GM10847 (cell line): Measurements from ENCODE around the gene TCHP.

Source experiments
- POLR2A ChIP-seq: IDR thresholded peaks from 2 replicates; pipeline ENCODE4 v1.6.1; 2011; ENCODE audit not compliant: insufficient read length; ENCODE audit errors: extremely low read depth

TCHP gene

GRCh38 chr12:109923481-109924245 lies 23.6 kb downstream of the TCHP start:
- TF ChIP-seq POLR2A = no peak

DNA sequence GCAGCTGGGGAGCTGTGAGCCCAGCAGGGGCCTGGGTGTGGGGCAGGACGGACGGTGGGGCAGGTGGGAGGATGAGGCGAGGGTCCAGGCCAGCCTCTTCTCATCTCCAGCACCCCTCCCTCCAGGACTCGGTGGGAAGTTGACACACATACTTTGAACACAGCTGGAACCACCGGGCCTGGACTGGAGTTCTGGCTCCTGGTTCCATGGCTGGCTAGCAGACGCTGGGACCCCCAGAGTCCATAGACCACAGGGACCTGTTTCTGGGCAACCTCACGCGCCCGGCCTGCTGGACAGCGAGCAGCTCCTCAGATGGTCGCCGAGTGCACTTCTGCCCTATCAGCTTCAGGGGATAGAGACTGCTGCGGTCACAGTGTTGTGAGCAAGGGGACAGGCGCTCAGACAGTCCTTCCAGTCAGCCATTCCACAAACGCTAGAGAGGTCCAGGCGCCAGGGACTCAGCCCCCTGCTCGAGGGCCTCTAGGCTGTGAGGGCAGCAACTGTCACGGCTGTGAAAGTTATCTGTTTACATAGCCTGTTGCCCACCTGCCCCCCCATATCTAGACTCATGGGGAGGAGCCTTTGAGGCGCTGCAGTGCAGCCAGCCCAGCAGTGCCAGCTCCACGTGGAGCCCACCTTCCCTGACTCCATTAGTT lies 25.2 kb downstream of the TCHP start:
- TF ChIP-seq POLR2A = no peak

GRCh38 chr12:109926016-109926415 lies 25.9 kb downstream of the TCHP start:
- no peak for TF ChIP-seq POLR2A

DNA sequence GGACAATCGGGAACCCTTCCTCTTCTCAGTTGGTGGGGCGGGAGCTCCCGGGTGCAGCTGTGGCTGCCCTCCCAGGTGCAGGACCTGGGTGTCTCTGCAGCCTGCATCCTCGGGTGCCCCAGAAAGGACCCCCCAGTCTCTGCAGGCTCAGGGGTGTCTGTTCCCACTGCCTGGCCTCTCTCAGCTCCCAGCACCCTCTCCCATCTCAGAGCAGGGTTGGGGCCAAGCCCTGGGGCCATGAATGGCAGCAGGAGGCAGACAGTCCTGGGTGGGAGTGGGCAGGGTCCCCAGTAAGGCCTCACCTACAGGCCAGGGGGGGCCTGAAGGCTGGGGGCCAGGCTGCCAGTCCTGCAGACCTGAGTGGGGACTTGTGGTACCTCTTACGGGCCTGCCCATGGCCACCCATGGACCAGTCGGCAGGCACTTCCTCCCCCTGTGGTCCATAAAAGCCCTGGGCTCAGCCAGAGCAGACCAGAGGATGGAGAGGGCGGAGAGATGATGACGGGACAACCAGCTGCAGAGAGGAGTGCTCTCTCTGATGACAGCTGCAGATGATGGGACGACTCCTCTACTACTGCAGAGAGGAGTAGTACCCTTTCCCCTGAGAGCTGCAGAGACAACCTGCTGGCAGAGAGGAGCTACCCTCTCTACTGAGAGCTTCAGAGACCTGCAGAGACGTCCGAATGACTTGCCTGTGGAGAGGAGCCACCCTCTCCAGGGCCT lies 26.6 kb downstream of the TCHP start:
- TF ChIP-seq POLR2A = no peak

DNA sequence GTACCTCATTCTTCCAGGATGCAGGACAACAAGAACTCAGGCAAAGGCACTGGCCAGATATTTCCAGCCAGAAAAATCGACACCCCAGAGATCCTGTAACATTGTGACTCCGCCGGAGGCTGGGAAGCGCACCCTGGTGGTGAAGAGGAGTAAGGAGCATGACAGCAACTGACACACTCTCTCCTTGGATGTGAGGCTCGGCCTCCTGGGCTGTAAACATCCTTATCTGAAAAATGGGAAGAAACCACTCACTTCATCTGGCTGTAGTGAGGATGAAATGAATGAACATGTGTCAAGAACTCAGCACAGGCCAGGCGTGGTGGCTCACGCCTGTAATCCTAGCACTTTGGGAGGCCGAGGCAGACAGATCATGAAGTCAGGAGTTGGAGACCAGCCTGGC lies 27.5 kb downstream of the TCHP start:
- TF ChIP-seq POLR2A = no peak

- TF ChIP-seq POLR2A = no peak
Measured at GRCh38 chr12:109928058-109928656, 28.1 kb downstream of the TCHP start.

GRCh38 chr12:109930028-109930800 lies 30.1 kb downstream of the TCHP start:
- TF ChIP-seq POLR2A = no peak

DNA sequence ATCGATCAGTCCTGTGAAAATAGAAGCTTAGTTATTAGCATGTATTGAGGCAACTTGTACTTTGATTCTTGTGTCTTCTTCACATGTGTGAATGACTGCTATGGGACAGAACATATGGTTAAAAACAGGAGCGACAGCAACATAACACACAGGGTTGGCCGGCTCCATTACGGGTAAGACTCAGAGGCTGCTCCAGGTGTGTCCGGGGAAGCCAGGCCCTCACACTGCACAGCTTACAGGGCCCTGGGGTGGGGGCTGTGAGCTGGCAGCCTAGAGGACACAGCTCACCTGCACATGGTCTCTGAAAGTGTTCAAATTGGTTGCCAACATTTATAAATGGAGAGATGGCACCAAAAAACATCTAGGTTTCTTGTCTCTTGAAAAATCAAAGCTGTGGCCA lies 31.1 kb downstream of the TCHP start:
- no peak for TF ChIP-seq POLR2A

- no peak for TF ChIP-seq POLR2A
Measured at GRCh38 chr12:109932878-109933503, 32.9 kb downstream of the TCHP start.

- TF ChIP-seq POLR2A = no peak
Measured at GRCh38 chr12:109934026-109934425, 34.0 kb downstream of the TCHP start.

- TF ChIP-seq POLR2A = no peak
Measured at GRCh38 chr12:109937371-109937770, 37.3 kb downstream of the TCHP start.

- TF ChIP-seq POLR2A = no peak
Measured at GRCh38 chr12:109938947-109939346, 38.9 kb downstream of the TCHP start.

- no peak for TF ChIP-seq POLR2A
Measured at GRCh38 chr12:109939504-109939903, 39.4 kb downstream of the TCHP start.

- TF ChIP-seq POLR2A = no peak
Measured at GRCh38 chr12:109940339-109940923, 40.4 kb downstream of the TCHP start.

DNA sequence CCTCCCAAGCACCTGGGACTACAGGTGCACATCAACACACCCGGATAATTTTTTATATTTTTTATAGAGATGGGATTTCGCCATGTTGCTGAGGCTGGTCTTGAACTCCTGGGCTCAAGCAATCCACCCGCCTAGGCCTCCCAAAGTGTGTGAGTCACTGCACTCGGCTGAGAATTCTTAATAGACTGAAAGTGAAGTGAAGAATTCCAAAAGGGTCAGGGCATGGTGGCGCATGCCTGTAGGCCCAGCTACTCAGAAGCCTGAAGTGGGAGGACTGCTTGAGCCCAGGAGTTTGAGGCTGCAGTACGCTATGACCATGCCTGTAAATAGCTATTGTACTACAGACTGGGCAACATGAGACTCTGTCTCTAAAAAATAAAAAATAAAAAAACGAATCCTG lies 43.7 kb downstream of the TCHP start:
- TF ChIP-seq POLR2A = no peak
